Caco-2 (cell line): ENCODE data around the gene ZNRD2. TPM values are rescaled to one million over a fixed set of nuclear protein-coding genes. Genes with fewer than 3 reads are reported as not detected.
A peak's percentile ranks its signal among the peaks of the same experiment; 100 is the strongest.

Experiments used
- BruUV-seq: library from RNA; stranded (reverse); fragments of 400-500 nt; replicated peaks from 2 replicates; lab custom pipeline; 2021; lab: Mats Ljungman, UMichigan
- CTCF ChIA-PET: fragments of 300-600 bp; sonication (Branson Sonifier 250); formaldehyde crosslinking; loops from one replicate; lab custom pipeline; 2022; ENCODE audit warnings: antibody characterized with exemption; lab: Charles Lee
- POLR2A ChIA-PET: fragments of 300-600 bp; sonication (Branson Sonifier 250); formaldehyde crosslinking; loops from one replicate; lab custom pipeline; 2022; ENCODE audit warnings: antibody characterized with exemption; lab: Charles Lee
- DNase-seq, 2 experiments: peaks; one replicate each; pipeline versions ENCODE4 v3.0.0 to v3.0.0-alpha.2; 2020 to 2022
- H3K27me3 ChIP-seq: replicated peaks from 2 replicates; pipeline ENCODE4 v1.6.0; 2011; ENCODE audit warnings: low read length; ENCODE audit not compliant: control insufficient read depth, insufficient read depth
- H3K36me3 ChIP-seq: 2 replicates; pipeline ENCODE4 v1.5.1; 2011; ENCODE audit warnings: low read length; ENCODE audit not compliant: control insufficient read depth, insufficient read depth
- H3K4me1 ChIP-seq: fragments of 250-450 bp; sonication (Bioruptor Pico); 2 replicates; pipeline ENCODE4 v1.5.1; 2020; ENCODE audit warnings: mild to moderate bottlenecking
- H3K4me3 ChIP-seq: 2 replicates; pipeline ENCODE4 v1.5.1; 2011; ENCODE audit warnings: low read depth, mild to moderate bottlenecking, control low read depth, low read length
- H3K9me3 ChIP-seq: fragments of 250-450 bp; sonication (Bioruptor Pico); 2 replicates; pipeline ENCODE4 v1.5.1; 2020; ENCODE audit warnings: mild to moderate bottlenecking, moderate library complexity
- H3K27ac Mint-ChIP-seq: one replicate; pipeline ENCODE4 v1.8.0; 2022; ENCODE audit warnings: mixed read lengths; ENCODE audit not compliant: unreplicated experiment
- H3K27me3 Mint-ChIP-seq: one replicate; pipeline ENCODE4 v1.8.0; 2022; ENCODE audit warnings: mixed read lengths; ENCODE audit not compliant: insufficient read depth, unreplicated experiment
- H3K36me3 Mint-ChIP-seq: one replicate; pipeline ENCODE4 v1.8.0; 2022; ENCODE audit warnings: mild to moderate bottlenecking, mixed read lengths; ENCODE audit not compliant: insufficient read depth, unreplicated experiment
- H3K4me1 Mint-ChIP-seq: one replicate; pipeline ENCODE4 v1.8.0; 2022; ENCODE audit warnings: low read depth, mixed read lengths; ENCODE audit not compliant: unreplicated experiment
- H3K4me3 Mint-ChIP-seq: one replicate; pipeline ENCODE4 v1.8.0; 2022; ENCODE audit warnings: mild to moderate bottlenecking, moderate library complexity, mixed read lengths; ENCODE audit not compliant: unreplicated experiment
- H3K9me3 Mint-ChIP-seq: one replicate; pipeline ENCODE4 v1.8.0; 2022; ENCODE audit warnings: mixed read lengths; ENCODE audit not compliant: unreplicated experiment
- intact Hi-C: fragments of 100-400 bp; cut with micrococcal nuclease; formaldehyde crosslinking; loops from one replicate; pipeline ENCODE4 v1.10.0; 2022; ENCODE audit not compliant: unreplicated experiment
- total RNA-seq: library from RNA; stranded (reverse); gene quantifications from 2 replicates; pipeline ENCODE4 v1.2.3, GENCODE V29; 2022
- TF ChIP-seq, protein P1 (sequence below), 2 experiments: fragments of 200-600 bp in 1 of 2; IDR thresholded peaks; 1 replicate in 1 of 2; 2 replicates in 1 of 2; pipeline versions ENCODE4 v1.5.1 to v1.8.0; 2011 to 2022; ENCODE audit warnings: antibody characterized with exemption in 1 of 2, control low read depth in 1 of 2, inconsistent platforms in 1 of 2, low read depth in 1 of 2, low read length in 1 of 2, mild to moderate bottlenecking in 1 of 2, moderate library complexity in 1 of 2; ENCODE audit not compliant: insufficient read depth in 1 of 2, severe bottlenecking in 1 of 2, unreplicated experiment in 1 of 2

The ZNRD2 gene
- total RNA-seq, 1 experiment from 2014 or later: 53.9 TPM

DNA sequence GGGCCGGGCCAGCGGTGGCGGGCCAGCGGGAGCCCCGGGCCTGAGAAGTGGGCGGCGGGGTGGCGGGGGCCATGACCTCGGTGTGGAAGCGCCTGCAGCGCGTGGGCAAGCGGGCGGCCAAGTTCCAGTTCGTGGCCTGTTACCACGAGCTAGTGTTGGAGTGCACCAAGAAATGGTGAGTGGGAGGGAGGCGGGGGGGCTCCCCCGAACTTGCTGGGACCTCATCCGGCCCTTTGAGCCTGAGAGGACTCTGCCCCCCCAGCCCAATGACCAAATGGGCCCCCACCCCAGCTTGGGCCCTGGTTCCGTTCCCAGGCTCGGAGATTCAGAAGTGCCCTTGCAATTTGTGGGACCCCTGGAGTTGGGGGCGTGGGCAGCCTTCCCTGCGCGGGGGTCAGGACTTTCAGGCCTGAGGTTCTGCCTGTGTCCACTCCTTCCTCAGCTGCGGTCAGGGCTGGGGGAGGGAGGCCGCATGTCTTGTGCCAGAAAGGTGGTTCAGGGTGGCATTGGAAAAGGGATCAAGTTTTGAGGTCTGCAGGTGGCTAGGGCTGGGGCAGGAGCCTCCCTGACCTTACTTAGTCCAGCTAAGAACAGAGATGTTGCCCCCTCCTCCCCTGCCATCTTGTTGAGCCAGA, 6.1 kb downstream of the ZNRD2 start:
- no peaks in the 10 kb centered on the region for H3K9me3 Mint-ChIP-seq
- Histone ChIP-seq H3K9me3 (no peaks in the 10 kb centered on the region), H3K27me3 (no peaks in the 10 kb centered on the region), H3K36me3 (no peaks in the 10 kb centered on the region; the same call in 1 of the 2 replicates), H3K4me1 (peaks cover 35% of the 10 kb centered on the region), H3K4me3 (peak overlapping the region; percentile 56)
- peak overlapping the region; percentile 98 for H3K4me3 Mint-ChIP-seq
- POLR2A ChIA-PET: interaction anchor here (0.6 to 1.0 kb wide), 2 partner anchors 71 to 301 kb away, joined by 4 read pairs; no protein-coding TSS in a partner anchor
- BruUV-seq: no TSS peak
- peaks cover 45% of the 10 kb centered on the region for H3K36me3 Mint-ChIP-seq
- TF ChIP-seq, protein P1, sequence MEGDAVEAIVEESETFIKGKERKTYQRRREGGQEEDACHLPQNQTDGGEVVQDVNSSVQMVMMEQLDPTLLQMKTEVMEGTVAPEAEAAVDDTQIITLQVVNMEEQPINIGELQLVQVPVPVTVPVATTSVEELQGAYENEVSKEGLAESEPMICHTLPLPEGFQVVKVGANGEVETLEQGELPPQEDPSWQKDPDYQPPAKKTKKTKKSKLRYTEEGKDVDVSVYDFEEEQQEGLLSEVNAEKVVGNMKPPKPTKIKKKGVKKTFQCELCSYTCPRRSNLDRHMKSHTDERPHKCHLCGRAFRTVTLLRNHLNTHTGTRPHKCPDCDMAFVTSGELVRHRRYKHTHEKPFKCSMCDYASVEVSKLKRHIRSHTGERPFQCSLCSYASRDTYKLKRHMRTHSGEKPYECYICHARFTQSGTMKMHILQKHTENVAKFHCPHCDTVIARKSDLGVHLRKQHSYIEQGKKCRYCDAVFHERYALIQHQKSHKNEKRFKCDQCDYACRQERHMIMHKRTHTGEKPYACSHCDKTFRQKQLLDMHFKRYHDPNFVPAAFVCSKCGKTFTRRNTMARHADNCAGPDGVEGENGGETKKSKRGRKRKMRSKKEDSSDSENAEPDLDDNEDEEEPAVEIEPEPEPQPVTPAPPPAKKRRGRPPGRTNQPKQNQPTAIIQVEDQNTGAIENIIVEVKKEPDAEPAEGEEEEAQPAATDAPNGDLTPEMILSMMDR (IDR thresholded peaks at IDR 0.05; ENCODE audit: insufficient read depth in 1 of 2, low read depth in 1 of 2, low read length in 1 of 2, severe bottlenecking in 1 of 2, unreplicated experiment in 1 of 2): no peak
- CTCF ChIA-PET: interaction anchor here (0.5 to 1.0 kb wide), 3 partner anchors 15 to 259 kb away, joined by 3 to 5 read pairs (median 3); no protein-coding TSS in a partner anchor
- peak overlapping the region; percentile 25 for H3K27ac Mint-ChIP-seq
- H3K4me1 Mint-ChIP-seq: peaks cover 15% of the 10 kb centered on the region
- no peaks in the 10 kb centered on the region for H3K27me3 Mint-ChIP-seq
- intact Hi-C loops: no loop called here
- DNase-seq: no peak

DNA sequence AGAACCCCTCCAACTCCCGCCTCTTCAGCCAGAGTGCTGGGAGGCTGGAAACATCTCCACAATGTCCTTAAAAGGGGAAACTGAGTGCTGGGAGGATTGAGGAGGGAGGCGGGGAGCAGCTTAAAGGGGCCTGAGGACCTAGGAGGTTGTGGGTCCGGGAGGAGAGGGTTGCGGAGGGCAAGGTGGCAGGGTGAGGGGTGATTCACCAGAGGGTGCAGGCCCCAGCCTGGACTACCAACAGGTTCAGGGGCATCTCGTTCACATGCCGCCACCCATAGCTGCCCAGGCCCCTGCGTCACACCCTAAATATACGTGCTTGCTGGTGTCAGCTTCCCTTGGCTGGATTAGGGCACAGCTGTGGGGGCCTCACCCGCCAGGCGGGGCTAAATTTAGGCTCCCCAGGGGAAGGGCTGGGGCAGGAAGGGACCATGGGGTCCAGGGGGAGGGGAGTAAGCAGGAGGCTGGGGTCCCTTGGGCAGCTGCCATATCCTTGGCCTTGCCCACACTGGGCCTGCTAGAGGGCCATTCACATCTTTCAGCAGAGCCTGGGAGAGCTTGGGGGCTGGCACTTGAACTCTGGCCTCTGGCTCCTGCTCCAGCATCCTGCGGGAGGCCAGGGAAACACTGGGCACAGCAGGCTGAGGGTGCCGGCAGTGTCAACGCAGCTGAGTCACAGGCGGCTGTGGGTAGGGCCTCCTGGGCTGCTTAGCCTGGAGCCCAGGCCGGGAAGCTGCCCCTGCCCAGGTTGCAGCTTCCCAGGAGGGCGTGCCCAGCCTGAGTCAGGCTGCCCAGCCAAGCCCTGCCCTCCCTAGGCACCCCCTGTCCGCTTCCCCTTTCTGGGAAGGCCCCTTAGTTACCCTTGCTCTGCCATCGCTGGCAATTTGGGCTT, 6.8 kb downstream of the ZNRD2 start:
- Histone ChIP-seq H3K27me3 (no peaks in the 10 kb centered on the region), H3K9me3 (no peaks in the 10 kb centered on the region), H3K4me1 (peaks cover 28% of the 10 kb centered on the region), H3K36me3 (no peaks in the 10 kb centered on the region; the same call in 1 of the 2 replicates), H3K4me3 (peak overlapping the region; percentile 56)
- ChIA-PET CTCF (interaction anchor here (0.6 to 1.4 kb wide), 3 partner anchors 15 to 30 kb away, joined by 3 to 4 read pairs (median 4); no protein-coding TSS in a partner anchor), POLR2A (no interaction called here)
- DNase-seq: no peak
- Mint-ChIP-seq H3K4me1 (peaks cover 8% of the 10 kb centered on the region), H3K27ac (peak overlapping the region; percentile 25), H3K4me3 (peak overlapping the region; percentile 98), H3K36me3 (peaks cover 40% of the 10 kb centered on the region), H3K9me3 (no peaks in the 10 kb centered on the region), H3K27me3 (no peaks in the 10 kb centered on the region)
- intact Hi-C loops: no loop called here
- BruUV-seq: no TSS peak
- TF ChIP-seq, protein P1 (IDR thresholded peaks at IDR 0.05; ENCODE audit: insufficient read depth in 1 of 2, low read depth in 1 of 2, low read length in 1 of 2, severe bottlenecking in 1 of 2, unreplicated experiment in 1 of 2): no peak

GRCh38 chr11:65577756-65578109, 7.5 kb downstream of the ZNRD2 start:
- Histone ChIP-seq H3K27me3 (no peaks in the 10 kb centered on the region), H3K36me3 (no peaks in the 10 kb centered on the region; the same call in 1 of the 2 replicates), H3K4me3 (no peak overlapping the region), H3K9me3 (no peaks in the 10 kb centered on the region), H3K4me1 (peaks cover 28% of the 10 kb centered on the region)
- no peak for DNase-seq
- intact Hi-C loops: no loop called here
- peaks cover 6% of the 10 kb centered on the region for H3K4me1 Mint-ChIP-seq
- CTCF ChIA-PET: interaction anchor here (0.6 to 1.4 kb wide), 2 partner anchors 16 to 31 kb away, joined by 4 read pairs; no protein-coding TSS in a partner anchor
- no peaks in the 10 kb centered on the region for H3K9me3 Mint-ChIP-seq
- peak overlapping the region; percentile 98 for H3K4me3 Mint-ChIP-seq
- no TSS peak for BruUV-seq
- no peaks in the 10 kb centered on the region for H3K27me3 Mint-ChIP-seq
- peaks cover 38% of the 10 kb centered on the region for H3K36me3 Mint-ChIP-seq
- POLR2A ChIA-PET: no interaction called here
- TF ChIP-seq, protein P1 (IDR thresholded peaks at IDR 0.05; ENCODE audit: insufficient read depth in 1 of 2, low read depth in 1 of 2, low read length in 1 of 2, severe bottlenecking in 1 of 2, unreplicated experiment in 1 of 2): no peak
- H3K27ac Mint-ChIP-seq: no peak overlapping the region
